ELF-1 (cell line): Measurements from ENCODE around the gene PTPDC1.

Experiments
- DNase-seq: peaks from one replicate; pipeline ENCODE4 v3.0.0-alpha.2; 2016; ENCODE audit warnings: low read depth, low spot score

Gene PTPDC1, protein sequence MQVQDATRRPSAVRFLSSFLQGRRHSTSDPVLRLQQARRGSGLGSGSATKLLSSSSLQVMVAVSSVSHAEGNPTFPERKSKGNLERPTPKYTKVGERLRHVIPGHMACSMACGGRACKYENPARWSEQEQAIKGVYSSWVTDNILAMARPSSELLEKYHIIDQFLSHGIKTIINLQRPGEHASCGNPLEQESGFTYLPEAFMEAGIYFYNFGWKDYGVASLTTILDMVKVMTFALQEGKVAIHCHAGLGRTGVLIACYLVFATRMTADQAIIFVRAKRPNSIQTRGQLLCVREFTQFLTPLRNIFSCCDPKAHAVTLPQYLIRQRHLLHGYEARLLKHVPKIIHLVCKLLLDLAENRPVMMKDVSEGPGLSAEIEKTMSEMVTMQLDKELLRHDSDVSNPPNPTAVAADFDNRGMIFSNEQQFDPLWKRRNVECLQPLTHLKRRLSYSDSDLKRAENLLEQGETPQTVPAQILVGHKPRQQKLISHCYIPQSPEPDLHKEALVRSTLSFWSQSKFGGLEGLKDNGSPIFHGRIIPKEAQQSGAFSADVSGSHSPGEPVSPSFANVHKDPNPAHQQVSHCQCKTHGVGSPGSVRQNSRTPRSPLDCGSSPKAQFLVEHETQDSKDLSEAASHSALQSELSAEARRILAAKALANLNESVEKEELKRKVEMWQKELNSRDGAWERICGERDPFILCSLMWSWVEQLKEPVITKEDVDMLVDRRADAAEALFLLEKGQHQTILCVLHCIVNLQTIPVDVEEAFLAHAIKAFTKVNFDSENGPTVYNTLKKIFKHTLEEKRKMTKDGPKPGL

DNA sequence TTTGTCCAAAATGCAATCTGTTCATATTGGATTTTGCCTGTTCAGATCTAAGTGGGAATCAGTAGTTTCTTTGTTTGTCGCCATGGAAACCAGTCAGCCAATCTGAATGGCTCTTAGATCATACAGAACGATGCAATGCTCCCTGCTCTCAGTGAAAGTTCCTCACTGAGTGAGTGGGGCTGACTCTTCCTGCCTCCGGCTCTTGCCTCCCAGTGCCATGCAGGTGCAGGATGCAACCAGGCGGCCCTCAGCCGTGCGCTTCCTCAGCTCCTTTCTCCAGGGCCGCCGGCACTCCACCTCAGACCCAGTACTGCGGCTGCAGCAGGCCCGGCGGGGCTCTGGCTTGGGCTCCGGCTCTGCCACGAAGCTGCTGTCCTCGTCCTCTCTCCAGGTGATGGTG, at the start of gene PTPDC1:
Gene PTPDC1, plus strand, starts transcription at position 151 of the 400 bp plus-strand sequence. Its CDS starts 67 bp downstream, at position 218.
- peak; percentile 73 for DNase-seq

DNA sequence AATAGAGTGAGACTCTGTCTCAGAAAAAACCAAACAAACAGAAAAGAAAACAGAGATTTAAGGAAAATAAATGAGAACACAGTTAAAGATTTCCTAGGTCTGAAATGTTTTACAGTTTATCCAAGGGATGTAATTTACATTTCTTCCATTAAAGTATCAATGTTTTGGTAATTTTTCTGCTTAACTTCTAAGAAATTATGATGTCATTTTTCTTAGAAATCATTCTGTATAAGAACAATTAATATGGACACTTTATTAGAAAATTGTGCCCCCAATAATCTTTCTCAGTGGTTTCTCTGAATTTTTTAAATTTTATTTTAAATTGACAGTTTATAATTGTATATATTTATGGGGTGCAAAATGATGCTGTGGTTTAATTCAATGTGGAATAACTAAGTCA, 49.8 kb upstream of the PTPDC1 start:
- DNase-seq, result no peak

DNA sequence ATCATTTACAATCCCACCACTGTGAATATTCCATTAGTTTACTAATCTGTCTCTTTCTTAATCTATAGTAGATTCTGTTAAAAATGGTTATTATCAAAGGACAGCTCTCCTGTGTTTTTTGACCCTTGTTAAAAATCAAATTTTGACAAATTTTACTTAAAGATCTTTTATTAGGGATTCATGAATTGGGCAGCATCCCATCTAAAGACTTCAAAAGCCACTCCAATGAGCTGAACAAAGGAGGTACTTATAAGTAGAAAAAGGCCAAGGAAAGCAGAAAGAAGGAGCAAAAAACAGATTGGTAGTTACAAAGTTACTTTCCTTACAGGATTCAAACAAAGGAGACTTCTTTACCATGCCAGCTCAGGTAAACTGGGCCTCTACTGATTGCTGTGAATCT, 44.5 kb upstream of the PTPDC1 start:
- no peak for DNase-seq

DNA sequence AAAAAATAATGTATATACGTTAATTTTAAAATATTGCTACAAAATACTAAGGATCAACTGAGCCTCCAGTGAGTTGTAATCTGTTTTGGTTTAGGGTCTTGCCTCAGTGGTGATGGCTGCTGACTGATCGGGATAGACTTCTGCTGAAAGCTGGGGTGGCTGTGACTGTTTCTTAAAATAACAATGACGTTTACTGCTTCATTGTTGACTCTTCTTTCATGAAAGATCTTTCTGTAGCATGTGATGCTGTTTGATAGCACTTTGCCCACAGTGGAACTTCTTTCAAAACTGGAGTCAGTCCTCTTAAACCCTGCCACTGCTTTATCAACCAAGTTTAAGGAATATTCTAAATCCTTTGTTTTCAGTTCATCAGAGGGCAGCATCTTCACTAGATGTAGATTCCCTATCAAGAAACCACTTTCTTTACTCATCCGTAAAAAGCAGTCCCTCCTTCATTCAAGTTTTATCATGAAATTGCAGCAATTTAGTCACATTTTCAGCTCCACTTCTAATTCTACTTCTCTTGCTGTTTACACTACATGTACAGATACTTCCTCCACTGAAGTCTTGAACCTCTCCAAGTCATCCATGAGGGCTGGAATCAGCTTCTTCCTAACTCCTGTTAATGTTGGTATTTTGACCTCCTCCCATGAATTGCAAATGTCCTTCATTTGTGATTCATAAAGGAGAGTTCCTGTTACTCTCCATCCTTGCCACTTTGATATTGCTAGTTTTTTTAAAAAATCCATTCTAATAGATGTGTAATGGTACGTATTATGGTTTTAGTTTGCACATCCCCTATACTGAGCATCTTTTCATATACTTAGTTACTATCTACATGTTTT, 41.5 kb upstream of the PTPDC1 start:
- DNase-seq, result no peak

DNA sequence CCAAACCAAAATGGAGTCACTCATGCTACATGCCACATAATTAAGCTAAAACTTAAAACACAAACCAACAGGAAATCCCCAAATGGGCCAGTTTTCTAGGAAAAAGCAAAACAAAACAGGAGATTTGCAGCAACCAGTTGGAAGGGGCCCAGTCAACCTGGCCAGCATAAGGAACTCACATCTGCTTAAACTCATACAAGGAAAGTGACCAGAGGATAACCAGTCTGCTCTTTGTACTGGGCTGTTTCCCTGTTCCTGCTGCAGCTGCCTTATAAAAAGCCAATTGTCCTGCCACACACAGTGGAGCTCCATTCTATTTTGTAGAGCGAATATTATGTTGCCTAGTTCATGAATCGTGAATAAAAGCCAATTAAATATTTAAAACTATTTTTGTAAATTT, 29.5 kb upstream of the PTPDC1 start:
- no peak for DNase-seq

DNA sequence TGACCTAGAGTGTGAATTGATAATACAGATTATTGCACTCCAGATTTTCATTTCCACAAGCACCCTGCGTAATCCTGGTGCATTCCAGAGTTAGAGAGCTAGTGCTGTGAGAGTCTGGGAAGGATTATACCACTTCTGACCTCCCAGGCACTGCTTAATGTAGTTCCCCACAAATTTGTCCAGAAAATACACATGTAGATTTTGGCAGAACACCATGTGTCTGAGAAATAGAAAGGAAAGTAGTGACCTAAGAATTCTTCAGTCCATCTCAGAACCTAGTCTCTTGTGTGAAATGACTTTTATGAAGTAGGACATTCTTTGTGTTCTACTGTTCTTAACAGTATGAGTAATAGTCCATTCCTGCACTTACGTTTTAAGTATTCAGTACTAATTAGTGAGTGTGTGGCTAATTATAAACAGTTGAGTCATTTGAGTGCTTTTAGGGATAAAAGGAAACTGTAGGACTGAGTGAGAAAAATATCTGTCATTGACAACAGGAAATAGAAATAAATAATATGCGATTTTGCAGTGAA, 27.8 kb upstream of the PTPDC1 start:
- no peak for DNase-seq

DNA sequence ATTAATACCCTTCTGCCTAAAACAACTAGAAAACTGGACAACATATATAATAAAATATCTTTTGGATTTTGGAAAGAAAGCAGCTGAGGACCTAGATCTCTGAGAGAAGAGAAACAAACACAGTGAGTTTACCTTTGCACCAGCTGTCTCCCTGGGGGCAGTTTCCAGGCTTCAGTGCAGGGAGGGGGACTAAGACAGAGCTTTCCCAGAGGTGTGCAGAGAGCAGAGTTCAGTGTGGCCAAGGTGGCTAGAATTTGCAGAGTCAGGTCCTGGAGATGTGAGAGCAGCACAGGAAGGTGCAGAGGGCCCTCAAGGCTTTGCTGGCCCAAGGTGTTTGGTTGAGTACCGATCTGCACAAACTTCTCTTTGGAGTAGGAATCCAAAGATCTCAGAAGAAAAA, 26.3 kb upstream of the PTPDC1 start:
- DNase-seq, result peak; percentile 8

DNA sequence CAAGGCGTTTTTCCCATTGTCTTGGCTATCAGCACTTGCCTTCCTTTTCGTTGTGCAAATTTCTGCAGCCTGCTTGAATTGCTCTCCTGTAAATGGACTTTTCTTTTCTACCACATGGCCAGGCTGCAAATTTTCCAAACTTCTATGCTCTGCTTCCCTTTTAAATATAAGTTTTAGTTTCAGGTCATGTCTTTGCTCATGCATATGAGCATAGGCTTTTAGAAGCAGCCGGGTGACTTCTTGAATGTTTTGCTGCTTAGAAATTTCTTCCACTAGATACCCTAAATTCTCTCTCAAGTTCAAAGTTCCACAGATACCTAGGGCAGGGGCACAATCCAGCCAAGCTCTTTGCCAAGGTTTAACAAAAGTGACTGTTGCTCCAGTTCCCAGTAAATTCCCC, 22.4 kb upstream of the PTPDC1 start:
- no peak for DNase-seq

DNA sequence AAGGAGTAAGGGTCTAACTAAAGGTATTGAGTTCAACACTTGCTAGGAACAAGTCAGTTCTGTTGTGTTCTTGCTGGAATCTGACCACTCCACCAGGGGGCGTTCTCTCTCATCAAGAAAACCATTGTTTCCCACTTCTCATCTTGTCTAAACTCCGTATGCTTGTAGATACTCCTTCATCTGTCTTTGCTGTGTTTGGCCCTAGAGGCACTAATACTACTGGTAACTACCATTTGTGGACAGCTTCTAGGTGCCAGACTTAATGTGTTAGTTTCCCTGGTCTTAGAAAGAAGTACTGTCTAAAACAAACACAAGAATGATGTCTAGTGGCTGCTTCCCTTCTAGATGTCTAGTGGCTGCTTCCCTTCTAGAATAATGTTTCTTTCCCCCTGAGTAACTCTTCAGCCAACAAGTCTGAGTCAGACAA, 18.7 kb upstream of the PTPDC1 start:
- DNase-seq, result peak; percentile 66

DNA sequence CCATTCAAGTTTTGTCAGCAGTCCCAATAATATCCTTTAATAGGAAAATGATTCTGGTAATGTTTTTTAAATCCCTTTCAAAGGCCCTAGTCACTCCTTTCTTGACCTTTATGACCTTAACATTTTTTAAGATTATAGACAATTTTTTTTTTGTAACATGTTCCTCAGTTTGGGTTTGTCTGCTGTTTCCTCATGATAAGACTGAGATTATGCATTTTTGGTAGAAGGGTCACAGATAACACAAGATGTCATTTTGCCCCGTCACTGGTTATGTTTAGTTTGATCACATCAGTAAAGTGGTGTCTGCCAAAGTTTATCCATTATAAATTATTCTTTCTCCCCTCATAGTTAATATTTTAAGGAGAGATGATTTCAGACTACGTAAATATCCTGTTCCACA, 16.0 kb upstream of the PTPDC1 start:
- no peak for DNase-seq

DNA sequence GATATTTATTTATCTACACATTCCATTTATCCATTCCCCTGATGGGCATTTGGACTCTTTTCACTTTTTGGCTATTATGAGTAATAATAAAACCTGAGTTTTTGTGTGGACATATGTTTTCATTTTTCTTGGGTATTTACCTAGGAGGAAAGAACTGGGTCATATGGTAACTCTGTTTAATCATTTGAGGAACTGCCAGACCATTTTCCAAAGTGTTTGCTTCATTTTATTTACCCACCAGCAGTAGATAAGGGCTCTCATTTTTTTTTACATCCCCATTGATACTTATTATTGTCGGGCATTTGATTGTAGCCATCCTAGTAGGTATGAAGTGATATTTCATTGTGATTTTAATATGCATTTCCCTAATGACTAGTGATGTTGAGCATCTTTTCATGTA, 7.7 kb upstream of the PTPDC1 start:
- no peak for DNase-seq

DNA sequence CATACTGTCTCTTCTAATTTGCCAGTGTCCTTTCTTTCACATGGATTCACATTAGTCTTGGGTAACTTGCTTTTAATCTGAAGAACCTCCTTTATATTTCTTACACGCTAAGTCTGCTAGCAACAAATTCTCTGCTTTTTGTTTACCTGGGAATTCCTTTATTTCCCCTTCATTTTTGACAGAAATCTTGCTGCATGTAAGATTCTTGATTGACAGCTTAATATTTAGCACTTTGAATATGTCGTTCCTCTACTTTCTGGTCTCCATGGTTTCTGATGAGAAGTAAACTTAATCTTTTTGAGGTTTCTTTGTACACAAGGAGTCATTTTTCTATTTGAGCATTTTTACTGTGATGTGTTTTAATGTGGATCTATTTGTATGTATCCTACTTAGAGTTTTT, 6.2 kb upstream of the PTPDC1 start:
- DNase-seq, result no peak

DNA sequence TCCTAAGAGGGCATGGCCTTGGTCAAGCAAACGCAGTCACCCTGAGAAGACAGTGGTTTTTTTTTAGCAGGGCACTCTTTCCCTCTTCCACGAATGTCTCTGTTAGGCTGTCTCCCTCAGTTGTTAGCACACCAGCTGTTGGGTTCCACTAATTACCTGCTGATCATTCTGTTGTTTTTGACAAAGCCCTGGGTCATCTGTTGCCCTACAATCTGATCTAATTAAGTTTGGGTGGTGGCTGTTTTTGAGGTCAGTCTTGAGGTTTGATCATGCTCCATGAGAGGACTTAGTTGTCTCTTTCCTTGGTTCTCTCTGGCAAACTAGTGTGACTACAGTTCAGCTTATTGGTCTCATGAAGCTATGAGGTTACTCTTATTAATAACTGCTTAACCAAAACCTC, 5.0 kb upstream of the PTPDC1 start:
- no peak for DNase-seq

DNA sequence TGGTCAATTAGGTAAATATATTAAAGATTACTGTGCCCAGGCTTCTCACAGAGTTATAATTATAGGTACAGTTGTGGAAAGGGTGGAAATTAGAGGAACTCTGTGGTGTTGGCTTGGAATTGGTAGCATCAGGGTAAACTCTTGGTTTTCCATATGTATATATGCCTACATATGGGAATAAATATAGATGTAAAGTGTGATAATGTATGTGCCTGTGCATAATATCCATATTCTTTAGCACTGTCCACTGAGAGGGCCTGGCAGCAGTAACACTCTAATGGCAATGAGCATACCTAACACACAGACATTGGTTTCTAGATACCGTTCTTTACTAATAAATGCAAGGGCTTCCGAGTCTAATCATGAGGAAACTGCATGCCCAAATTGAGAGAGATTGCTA, 4.0 kb upstream of the PTPDC1 start:
- DNase-seq, result no peak

DNA sequence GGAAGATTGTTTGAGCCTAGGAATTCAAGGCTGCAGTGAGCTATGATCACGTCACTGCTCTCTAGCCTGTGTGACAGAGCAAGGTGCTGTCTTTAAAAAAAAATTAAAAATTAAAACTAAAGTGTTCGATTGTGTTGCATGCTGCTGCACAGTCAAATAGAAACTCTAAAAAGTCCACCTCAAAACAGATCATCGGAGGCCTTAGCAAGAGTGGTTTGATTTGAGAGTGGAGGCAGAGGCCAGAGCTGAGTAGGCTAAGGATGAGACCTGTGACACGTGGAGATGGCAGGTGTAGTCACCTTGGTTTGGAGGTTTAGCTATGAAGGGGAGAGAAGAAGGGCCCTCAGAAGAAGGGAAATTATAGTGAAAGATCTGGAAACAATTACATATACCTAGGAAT, 2.8 kb upstream of the PTPDC1 start:
- no peak for DNase-seq

DNA sequence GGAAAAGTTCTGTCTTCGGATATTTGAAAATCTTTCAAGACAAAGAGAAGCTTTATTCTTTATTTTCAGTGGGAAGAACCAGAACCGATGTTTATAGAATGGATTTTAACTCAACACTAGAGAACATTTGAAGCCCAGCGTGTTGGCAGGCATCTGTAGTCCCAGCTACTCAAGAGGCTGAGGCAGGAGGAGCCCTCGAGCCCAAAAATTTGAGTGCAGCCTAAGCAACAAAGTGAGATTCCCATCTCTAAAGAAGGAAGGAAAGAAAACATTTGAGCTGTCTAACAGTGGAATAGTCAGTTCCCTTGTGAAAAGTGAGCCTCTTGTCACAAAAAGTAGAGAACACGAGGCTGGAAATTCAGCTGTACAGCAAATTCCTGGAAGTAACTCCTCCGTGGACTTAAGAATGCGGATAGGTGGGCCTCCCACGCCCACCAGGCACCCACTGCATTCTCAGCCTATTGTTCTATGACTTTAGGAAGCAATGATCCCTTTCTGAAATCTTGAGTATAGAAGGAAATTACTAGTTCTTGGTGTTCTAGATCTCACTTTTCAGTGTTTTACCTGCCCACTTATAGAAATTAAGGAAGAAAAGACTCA, 2.3 kb upstream of the PTPDC1 start:
- DNase-seq, result no peak

DNA sequence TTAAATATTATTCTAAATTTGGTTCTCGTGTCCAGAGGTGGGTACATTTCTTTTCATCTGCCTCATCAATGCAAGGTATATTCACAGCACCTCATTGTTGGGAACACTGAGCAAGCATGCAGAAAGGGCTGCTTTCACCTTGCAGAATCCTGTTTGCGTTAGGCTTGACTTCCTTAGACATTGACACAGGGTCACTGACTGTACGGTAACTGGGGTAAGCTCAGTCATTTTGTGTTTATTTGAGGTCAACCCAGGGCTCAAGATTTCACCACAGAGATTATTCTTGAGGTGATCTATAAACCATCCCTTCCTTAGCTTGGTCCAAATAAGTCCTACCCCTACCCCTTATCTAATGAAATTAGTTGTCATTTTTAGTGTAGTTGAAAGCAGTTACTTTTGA, 1.7 kb upstream of the PTPDC1 start:
- no peak for DNase-seq

DNA sequence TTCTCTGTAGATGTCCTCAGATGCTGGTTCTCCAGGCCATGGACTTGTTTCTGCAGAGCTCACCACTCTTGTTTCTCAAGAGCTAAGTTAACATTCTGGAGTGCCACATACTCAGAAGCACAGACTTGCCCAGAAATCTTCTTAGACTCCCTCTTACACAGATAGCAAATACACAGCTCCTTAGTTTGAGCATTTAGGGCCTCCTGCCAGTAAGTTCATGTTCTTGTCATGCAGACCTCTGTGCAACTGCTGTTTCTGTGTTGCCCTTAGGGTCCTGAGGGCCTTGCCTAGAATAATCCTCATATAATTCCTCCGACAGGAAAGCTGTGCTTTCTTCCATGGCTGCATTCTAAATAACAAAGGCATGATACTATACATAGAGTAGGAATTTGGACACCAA, 1.3 kb upstream of the PTPDC1 start:
- DNase-seq, result no peak

DNA sequence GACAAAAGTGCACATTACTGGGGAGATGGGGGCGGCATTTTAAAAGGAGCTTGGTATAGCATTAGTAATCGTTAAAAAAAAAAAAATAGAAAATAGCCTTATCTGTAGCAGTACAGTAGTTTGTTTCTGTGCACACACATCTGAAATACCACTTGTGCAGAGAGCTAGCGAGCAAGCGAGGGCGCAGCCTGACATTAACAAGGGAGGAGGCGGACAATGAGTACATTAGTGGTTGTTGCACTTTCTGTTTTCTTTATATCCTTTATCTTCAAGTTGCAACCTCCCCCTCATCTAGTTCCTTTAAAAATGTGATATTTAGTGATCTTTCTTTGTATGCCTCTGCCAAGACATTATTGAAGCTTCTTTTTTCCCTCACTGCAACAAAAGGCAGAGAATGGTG, 880 bp upstream of the PTPDC1 start:
- DNase-seq, result no peak

DNA sequence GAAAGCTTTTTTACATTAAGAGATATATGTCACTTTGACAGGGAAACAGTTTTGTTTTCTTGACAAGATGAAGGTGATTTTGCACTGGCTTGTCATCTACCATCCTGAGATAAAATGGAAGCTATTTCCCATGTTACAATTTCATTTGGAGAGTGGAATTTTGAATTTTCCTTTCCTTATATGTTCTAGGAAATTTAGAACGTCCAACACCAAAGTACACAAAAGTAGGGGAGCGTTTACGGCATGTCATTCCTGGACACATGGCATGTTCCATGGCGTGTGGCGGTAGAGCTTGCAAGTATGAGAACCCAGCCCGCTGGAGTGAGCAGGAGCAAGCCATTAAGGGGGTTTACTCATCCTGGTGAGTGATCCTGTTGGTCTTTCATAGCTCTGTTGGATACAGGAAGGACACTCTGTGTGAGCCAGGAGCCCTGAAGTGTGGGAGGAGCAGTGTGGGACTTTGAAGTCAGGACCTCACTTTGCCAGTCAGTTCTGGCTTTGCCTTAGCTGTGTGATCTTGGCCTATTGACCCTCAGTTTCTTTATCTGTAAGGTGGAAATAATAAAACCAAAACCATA, 887 bp downstream of the PTPDC1 start:
- DNase-seq, result peak; percentile 57
